GM12864 (cell line): Measurements from ENCODE around the gene HADHA.

Experiments used
- DNase-seq: peaks from one replicate; pipeline ENCODE4 v3.0.0-alpha.2; 2011; ENCODE audit warnings: low read depth
- H3K4me3 ChIP-seq: 2 replicates; pipeline ENCODE4 v1.5.1; 2011; ENCODE audit warnings: mild to moderate bottlenecking, low read depth, low read length, control low read depth
- CTCF ChIP-seq: IDR thresholded peaks from 2 replicates; pipeline ENCODE4 v1.5.1; 2011; ENCODE audit warnings: low read depth, mild to moderate bottlenecking, moderate library complexity, low read length, control low read depth, inconsistent platforms; ENCODE audit errors: missing control alignments

The HADHA gene

DNA sequence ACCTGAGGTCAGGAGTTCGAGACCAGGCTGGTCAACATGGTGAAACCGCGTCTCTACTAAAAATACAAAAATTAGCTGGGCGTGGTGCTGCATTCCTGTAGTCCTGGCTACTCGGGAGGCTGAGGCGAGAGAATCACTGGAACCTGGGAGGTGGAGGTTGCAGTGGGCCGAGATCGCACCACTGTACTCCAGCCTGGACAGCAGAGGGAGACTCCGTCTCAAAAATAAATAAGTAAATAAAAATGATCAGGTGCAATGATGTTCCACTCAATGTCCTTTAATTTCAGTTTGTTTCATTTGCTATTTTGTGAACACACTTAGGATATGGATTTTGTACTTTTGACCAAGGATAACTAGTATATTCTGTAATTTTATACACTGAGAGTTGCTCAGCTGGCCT lies 9.3 kb downstream of the HADHA start:
- no peak for TF ChIP-seq CTCF
- DNase-seq = no peak

GRCh38 chr2:26230806-26231205 lies 13.6 kb downstream of the HADHA start:
- DNase-seq = no peak
- no peak for TF ChIP-seq CTCF
- no peak overlapping the region for H3K4me3 ChIP-seq

More for the DNA sequence above, 9.3 kb downstream of the HADHA start:
- H3K4me3 ChIP-seq = no peak overlapping the region

DNA sequence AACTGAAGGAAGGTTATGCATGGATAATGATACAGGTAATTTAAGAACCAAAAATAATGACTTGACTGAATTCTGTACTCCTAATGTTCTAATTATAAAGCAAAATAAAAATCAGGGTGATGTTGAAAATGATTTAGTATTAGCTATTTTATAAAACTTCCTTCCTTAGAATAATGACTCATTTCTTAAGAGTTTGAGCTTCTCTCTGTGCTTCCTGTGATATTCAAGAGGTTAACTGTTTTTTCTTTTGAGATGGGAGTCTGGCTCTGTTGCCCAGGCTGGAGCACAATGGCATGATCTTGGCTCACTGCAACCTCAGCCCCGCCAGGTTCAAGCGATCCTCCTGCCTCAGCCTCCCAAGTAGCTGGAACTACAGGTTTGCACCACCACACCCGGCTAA lies 14.8 kb downstream of the HADHA start:
- TF ChIP-seq CTCF = no peak
- no peak for DNase-seq
- no peak overlapping the region for H3K4me3 ChIP-seq

GRCh38 chr2:26224095-26224494 lies 20.3 kb downstream of the HADHA start:
- no peak overlapping the region for H3K4me3 ChIP-seq
- DNase-seq = no peak
- TF ChIP-seq CTCF = no peak

- TF ChIP-seq CTCF = no peak
- no peak for DNase-seq
- H3K4me3 ChIP-seq = no peak overlapping the region
Measured at GRCh38 chr2:26223018-26223417, 21.4 kb downstream of the HADHA start.

GRCh38 chr2:26217720-26218119 lies 26.7 kb downstream of the HADHA start:
- no peak for DNase-seq
- TF ChIP-seq CTCF = no peak
- no peak overlapping the region for H3K4me3 ChIP-seq

GRCh38 chr2:26216587-26216986 lies 27.8 kb downstream of the HADHA start:
- H3K4me3 ChIP-seq = no peak overlapping the region
- TF ChIP-seq CTCF = no peak
- no peak for DNase-seq
